ENCODE measurements around the gene ACVR1B. TPM values are rescaled to one million over a fixed set of nuclear protein-coding genes. Genes with fewer than 3 reads are reported as not detected.

Gene ACVR1B
- total RNA-seq, 1 experiment from 2014 or later: 14.1 TPM

DNA sequence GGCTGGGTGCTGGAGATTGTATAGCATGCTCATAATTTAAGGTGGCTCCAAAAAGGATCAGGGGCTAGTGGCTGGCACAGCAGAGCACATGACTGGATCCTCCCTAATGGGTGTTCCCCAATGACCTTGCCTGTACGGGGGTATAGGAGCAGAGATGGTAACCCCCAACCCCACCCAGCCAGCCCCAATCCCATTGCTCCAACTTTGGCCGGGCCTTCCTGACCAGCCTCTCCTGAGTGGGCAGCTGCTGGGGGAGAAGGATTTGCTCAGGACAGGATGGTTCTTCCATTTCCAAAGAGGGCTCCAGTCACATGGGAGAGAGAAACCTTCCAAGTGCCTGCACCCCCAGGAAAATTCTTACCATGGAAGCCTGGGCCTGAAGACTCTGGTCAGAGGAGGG lies 84.4 kb downstream of the ACVR1B start:
- no peak overlapping the region for H3K4me3 ChIP-seq (ENCODE audit: insufficient read depth, low read depth, low read length)
- H3K36me3 ChIP-seq (replicated peaks; ENCODE audit: control insufficient read depth, insufficient read depth, low read length): no peaks in the 10 kb centered on the region
- H3K27me3 ChIP-seq (ENCODE audit: control insufficient read depth, insufficient read depth, low read length): peaks cover 36% of the 10 kb centered on the region
- no peak for DNase-seq

DNA sequence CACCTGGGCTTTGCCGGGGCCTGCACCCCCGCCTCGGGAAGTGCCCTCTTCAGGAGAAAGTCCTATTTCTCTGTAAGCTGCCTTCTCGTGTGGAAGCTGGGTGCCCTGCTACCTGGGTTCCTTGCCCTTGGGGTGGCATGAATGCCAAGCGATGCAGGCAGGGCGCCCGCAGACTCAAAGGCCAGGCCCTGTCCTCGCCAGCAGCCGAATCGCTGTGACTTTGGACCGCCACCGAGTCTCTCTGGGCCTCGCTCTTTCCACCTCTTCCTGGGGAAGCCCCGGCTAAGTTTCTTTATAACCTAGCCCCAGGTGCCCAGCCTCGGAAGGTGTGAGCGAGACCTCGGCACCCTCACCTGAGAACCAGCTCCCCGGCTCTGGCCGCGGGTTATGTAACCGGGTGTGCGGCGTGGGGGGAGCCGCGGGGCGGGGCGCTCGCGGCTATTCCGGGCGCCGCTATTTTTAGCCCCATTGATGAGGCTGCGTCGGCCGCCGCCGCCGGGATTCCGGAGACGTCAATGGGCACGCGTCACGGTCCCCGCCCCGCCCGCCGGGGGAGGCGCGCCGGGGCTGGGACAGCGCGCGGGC lies 85.2 kb downstream of the ACVR1B start:
- Histone ChIP-seq H3K27me3 (ENCODE audit: control insufficient read depth, insufficient read depth, low read length) (peaks cover 36% of the 10 kb centered on the region), H3K36me3 (replicated peaks; ENCODE audit: control insufficient read depth, insufficient read depth, low read length) (no peaks in the 10 kb centered on the region), H3K4me3 (ENCODE audit: insufficient read depth, low read depth, low read length) (peak overlapping the region; percentile 44)
- peak; percentile 95 for DNase-seq

DNA sequence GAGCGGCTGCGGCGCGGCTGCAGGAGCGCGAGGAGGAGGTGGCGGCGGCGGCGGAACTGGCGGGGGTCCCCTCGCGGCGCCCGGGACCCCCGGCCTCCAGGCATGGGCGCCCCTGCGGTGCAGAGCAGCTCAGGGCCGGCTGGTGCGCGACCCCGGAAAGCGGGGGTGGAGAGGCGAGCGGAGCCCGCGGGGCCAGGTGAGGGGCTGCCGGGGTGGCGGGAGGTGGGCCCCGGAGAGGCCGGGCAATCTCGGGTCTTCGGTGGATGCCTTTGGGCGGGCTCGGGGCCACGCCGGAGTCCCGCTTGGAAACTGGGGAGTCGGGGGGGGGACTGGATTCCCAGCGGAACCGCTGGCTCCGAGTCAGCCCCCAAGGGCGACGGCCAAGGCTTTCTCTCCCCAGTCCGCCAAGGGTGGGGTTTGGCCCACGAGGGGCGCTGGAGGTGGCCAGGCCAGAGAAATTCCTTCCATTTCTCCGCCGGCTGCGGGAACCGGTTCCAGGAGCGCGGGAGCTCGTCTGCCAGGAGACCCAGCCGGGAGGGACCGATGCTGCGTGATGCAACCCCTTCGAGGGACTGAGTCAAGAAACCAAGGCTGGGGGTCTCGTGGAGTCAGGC lies 85.9 kb downstream of the ACVR1B start:
- DNase-seq: peak; percentile 87
- peak overlapping the region; percentile 58 for H3K4me3 ChIP-seq (ENCODE audit: insufficient read depth, low read depth, low read length)
- 0 out of 2 replicates have a peak, but pooled peaks cover under 1% of the 10 kb centered on the region for H3K36me3 ChIP-seq (replicated peaks; ENCODE audit: control insufficient read depth, insufficient read depth, low read length)
- peaks cover 36% of the 10 kb centered on the region for H3K27me3 ChIP-seq (ENCODE audit: control insufficient read depth, insufficient read depth, low read length)

DNA sequence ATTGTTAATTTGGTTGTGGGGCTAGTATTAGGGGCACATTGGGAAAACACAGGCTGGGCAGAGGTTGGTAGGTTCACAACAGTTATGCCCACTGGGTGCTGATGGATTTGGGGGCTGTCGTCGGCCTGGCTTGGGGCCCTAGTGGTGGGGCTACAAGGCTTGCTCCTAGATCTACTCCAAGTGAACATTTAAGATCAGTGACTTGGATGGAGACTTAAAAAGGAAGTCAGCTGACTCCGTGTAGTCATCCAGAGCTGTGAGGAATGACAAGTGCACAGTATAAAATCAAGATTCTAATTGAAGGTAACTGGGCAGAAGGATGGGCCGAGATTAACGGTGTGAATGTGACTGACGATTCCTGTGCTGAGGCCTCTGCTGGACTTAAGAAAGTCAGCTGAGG lies 86.9 kb downstream of the ACVR1B start:
- no peak for DNase-seq
- Histone ChIP-seq H3K27me3 (ENCODE audit: control insufficient read depth, insufficient read depth, low read length) (peaks cover 36% of the 10 kb centered on the region), H3K36me3 (replicated peaks; ENCODE audit: control insufficient read depth, insufficient read depth, low read length) (peaks cover 2% of the 10 kb centered on the region; the same call in 1 of the 2 replicates), H3K4me3 (ENCODE audit: insufficient read depth, low read depth, low read length) (no peak overlapping the region)

DNA sequence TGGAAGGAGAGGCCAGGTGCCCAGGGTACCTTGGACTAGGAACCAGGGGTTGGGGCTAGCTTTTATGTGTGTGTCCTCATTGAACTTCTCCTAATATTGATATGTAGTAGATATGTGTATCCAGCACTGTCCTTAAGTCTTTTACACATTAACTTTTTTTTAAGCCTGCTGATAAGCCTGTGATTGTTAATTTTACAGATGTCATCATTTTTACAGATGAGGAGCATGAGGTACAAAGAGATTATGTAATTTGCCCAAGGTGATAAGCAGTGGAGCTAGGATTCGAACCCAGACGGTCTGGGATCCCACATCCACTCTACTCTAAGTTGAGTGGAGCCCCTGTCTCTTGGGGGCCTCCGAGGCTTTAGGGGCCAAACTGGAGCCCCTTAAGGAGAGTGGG lies 89.5 kb downstream of the ACVR1B start:
- Histone ChIP-seq H3K27me3 (ENCODE audit: control insufficient read depth, insufficient read depth, low read length) (peaks cover 12% of the 10 kb centered on the region), H3K36me3 (replicated peaks; ENCODE audit: control insufficient read depth, insufficient read depth, low read length) (peaks cover 3% of the 10 kb centered on the region), H3K4me3 (ENCODE audit: insufficient read depth, low read depth, low read length) (no peak overlapping the region)
- no peak for DNase-seq

DNA sequence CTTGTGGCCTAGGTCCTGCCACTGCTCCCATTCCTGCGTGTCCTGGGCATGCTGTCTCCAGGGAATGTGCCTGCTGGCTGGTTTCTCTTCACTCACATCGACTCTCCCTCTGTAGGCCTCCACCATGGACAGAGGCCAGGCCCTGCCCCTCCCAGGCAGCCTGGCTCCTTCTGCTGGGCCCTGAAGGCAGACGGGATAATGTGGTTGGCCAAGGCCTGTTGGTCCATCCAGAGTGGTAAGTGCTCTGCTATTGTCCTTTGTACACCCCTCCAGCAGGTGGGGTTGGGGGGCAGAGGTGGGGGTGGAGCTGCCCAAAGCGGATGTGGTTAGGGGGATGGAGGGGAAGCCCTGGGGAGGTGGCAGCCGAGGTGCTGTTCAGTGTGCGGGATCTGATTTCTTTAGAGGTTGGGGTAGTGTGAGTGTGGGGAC lies 90.2 kb downstream of the ACVR1B start:
- no peak overlapping the region for H3K4me3 ChIP-seq (ENCODE audit: insufficient read depth, low read depth, low read length)
- DNase-seq: peak; percentile 75
- H3K36me3 ChIP-seq (replicated peaks; ENCODE audit: control insufficient read depth, insufficient read depth, low read length): peaks cover 3% of the 10 kb centered on the region
- peaks cover 7% of the 10 kb centered on the region for H3K27me3 ChIP-seq (ENCODE audit: control insufficient read depth, insufficient read depth, low read length)

DNA sequence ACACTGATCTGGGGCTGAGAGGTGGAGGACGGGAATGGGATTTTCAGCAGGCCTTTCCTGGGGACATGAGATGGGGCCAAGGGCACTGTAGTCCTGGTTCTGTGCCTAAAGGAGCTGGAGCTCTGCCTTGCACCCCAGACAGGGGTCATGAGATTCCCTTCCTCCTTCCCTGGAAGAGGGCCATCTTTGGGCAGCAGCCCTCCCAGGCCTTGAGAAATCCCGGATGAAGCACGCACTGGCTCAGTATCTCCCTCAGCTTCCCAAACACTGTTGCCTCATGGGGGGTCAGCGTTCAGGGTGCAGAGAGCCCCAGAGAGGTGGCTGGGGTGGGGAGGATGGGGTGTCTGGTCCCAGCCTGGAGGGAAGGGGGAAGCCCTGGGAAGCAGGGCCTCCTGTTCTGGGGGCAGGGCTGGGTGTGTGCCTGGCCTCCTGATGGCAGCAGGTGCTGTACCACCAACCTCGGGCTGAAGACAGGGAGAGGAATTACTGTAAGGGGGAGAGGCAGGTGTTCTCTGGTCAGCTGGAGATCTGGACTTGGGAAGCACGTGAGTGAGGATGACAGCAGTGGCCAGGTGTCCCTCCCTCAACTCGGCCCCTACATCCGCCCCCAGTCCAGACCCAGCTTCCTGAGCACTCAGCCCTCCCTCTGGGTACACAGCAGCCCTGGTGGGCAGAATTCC lies 91.3 kb downstream of the ACVR1B start:
- Histone ChIP-seq H3K36me3 (replicated peaks; ENCODE audit: control insufficient read depth, insufficient read depth, low read length) (peaks cover 3% of the 10 kb centered on the region), H3K27me3 (ENCODE audit: control insufficient read depth, insufficient read depth, low read length) (peaks cover 2% of the 10 kb centered on the region), H3K4me3 (ENCODE audit: insufficient read depth, low read depth, low read length) (no peak overlapping the region)
- DNase-seq: no peak

DNA sequence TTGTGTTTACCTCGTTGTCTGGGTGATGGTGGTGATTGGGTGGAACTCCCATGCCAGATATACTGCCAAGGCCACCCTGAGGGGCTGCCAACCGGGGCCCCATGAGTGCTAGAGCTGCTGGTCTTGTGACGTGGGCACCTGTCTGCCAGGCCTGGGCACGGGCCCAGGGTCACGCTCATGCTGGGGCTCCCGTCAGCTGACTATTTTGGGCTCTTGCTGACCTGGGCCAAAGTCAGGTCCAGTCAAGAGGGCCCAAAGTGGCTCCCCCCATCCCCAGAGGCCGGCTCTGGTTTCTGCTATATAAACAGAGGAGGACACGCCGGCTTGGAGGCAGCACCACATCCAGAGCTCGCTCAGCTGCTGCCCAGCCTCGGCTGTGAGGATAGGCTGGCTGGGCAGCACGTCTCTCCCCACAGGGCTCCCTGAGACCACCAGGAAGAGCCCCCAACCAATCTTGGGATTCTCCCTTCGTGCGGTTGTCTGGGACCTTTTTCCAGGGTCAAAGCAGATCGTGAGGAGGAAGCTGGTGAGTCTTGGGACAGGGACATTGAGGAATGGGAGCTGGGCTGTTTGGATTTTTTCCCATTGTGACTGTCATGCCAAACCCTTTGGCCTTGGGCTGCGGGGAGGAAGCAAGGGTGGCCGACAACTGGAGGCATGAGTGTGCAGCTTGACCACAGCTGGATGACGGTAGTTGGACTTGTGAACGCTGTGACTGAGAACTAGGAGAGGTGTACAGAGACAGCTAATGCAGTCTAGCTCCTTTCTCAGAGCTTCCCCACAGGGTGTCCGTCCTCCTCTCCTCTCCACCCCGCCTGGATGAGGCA lies 92.1 kb downstream of the ACVR1B start:
- Histone ChIP-seq H3K27me3 (ENCODE audit: control insufficient read depth, insufficient read depth, low read length) (peaks cover 3% of the 10 kb centered on the region), H3K36me3 (replicated peaks; ENCODE audit: control insufficient read depth, insufficient read depth, low read length) (peaks cover 3% of the 10 kb centered on the region), H3K4me3 (ENCODE audit: insufficient read depth, low read depth, low read length) (no peak overlapping the region)
- DNase-seq: no peak

DNA sequence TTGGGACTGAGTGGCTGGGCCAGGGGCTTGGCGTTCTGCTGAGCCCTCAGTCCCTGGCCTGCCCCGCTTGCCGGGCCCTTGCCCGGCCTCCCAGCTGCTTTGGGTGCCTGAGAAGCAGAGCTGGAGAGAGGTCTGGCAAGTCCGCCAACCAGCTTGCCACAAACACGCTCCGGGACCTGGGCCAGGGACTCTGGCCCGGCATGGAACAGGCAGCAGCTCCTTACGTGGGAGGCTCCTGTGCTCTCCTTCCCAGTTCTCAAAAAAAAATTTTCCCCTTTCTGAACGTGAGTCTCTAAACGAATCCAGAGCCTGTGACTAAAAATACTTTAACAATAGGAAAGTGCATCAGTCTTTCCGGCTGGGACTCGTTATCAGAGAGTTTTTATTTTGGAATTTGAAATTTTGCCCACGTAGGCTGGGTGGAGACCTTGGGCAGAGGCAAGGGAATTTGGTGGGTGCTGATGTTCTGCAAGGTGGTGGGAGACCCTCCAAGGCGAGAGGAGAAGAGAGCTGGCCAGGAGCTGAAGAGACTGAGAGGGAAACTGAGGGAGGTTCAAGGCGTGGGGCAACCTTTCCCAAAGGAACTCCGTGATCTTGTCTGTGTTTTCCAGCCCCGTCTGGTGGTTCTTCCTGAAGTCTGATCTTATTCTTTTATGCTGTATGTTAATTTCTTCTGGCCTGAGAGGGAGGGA lies 92.9 kb downstream of the ACVR1B start:
- Histone ChIP-seq H3K4me3 (ENCODE audit: insufficient read depth, low read depth, low read length) (no peak overlapping the region), H3K27me3 (ENCODE audit: control insufficient read depth, insufficient read depth, low read length) (peaks cover 10% of the 10 kb centered on the region)
- DNase-seq: no peak

DNA sequence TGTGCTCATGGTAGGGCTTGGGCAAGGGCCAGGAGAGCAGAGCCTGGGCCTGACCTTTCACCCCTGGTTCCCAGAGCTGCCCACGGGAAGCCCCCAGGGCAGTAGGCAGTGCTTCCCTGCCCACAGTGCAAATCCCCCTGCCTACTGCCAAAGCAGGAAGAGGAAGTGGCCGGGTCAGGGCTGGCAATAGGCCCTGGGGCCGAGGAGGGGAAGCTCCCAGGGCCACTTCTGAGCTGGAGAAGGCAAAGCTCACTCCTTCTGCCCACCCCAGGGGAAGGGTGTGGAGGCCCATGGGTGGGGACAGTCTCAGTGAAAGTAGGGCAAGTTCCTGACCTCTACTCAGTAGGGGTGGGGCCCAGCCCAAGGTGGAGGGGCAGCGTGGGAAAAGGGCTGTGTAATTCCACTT lies 94.3 kb downstream of the ACVR1B start:
- no peak for DNase-seq
- peaks cover 3% of the 10 kb centered on the region for H3K36me3 ChIP-seq (replicated peaks; ENCODE audit: control insufficient read depth, insufficient read depth, low read length)
- H3K4me3 ChIP-seq (ENCODE audit: insufficient read depth, low read depth, low read length): no peak overlapping the region
- peaks cover 24% of the 10 kb centered on the region for H3K27me3 ChIP-seq (ENCODE audit: control insufficient read depth, insufficient read depth, low read length)

More for the DNA sequence above, 92.9 kb downstream of the ACVR1B start:
- peaks cover 3% of the 10 kb centered on the region for H3K36me3 ChIP-seq (replicated peaks; ENCODE audit: control insufficient read depth, insufficient read depth, low read length)

Other genes with a start within 250 kb of the ACVR1B start
- 5.0 and 5.8 TPM in 2 replicates for gene FIGNL2, start 103.0 kb upstream of the ACVR1B start, total RNA-seq (2014; rRNA removed; shearing (Covaris generic))
- 0.17 and 1.6 TPM in 2 replicates for gene ANKRD33, start 63.6 kb upstream of the ACVR1B start, total RNA-seq (2014; rRNA removed; shearing (Covaris generic))
- gene ACVRL1, start 44.2 kb upstream of the ACVR1B start, total RNA-seq (2014; rRNA removed; shearing (Covaris generic)): 0.07 and 0.33 TPM in 2 replicates
- gene TAMALIN, start 55.2 kb downstream of the ACVR1B start, total RNA-seq (2014; rRNA removed; shearing (Covaris generic)): 2.2 and 3.6 TPM in 2 replicates
- 11.8 and 29.6 TPM in 2 replicates for gene NR4A1, start 99.7 kb downstream of the ACVR1B start, total RNA-seq (2014; rRNA removed; shearing (Covaris generic))
- 67.3 and 75.7 TPM in 2 replicates for gene ATG101, start 118.3 kb downstream of the ACVR1B start, total RNA-seq (2014; rRNA removed; shearing (Covaris generic))
- gene SMIM41, start 128.0 kb downstream of the ACVR1B start, total RNA-seq (2014; rRNA removed; shearing (Covaris generic)): not detected in 2 replicates
- gene KRT80, start 240.3 kb downstream of the ACVR1B start, total RNA-seq (2014; rRNA removed; shearing (Covaris generic)): not detected in 2 replicates